ENCODE measurements around the gene TMEM108.

- TF ChIP-seq CTCF (IDR thresholded peaks at IDR 0.05): no peak
- TF ChIP-seq POLR2A (IDR thresholded peaks at IDR 0.05): no peak
These were observed 19.3 kb upstream of the TMEM108 start for GRCh38 chr3:133018921-133019320.
